HUDEP-2 (cell line): ENCODE measurements around the gene PDS5A.
"Not testable (repeated sequence)": the region's sequence is repeated elsewhere in the genome, so short reads cannot be mapped to it uniquely, and the experiment has no call there.

Experiments used
- DNase-seq, 76 experiments: peaks; one replicate each; lab custom pipeline; 2025; ENCODE audit not compliant: unreplicated experiment in 76 of 76; lab: John Stamatoyannopoulos, UW

The PDS5A gene

GRCh38 chr4:39963656-39964055, 14.1 kb downstream of the PDS5A start:
- DNase-seq, result no peak

DNA sequence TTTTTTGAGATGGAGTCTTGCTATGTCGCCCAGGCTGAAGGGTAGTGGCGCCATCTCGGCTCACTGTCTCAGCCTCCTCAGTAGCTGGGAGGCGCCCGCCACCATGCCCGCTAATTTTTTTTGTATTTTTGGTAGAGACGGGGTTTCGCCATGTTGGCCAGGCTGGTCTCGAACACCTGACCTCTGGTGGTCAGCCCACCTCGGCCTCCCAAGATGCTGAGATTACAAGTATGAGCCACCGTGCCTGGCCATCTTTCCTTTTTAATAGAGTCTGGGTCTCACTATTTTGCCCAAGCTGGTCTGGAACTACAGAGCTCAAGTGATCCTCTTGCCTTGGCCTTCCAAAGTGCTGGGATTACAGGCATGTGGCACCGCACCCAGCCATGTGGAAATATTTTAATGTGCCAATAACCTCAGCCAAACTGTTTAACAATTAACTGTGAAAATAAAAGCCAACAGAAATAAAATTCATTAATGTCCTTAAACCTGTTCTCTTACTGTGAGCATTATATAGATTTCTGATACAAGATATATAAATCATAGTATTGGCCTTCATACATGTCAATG, 16.3 kb downstream of the PDS5A start:
- no peak for DNase-seq

- DNase-seq, result no peak
Measured at GRCh38 chr4:39950861-39951481, 26.7 kb downstream of the PDS5A start.

- DNase-seq, result no peak
Measured at GRCh38 chr4:39947963-39948362, 29.7 kb downstream of the PDS5A start.

- no peak for DNase-seq
Measured at GRCh38 chr4:39947417-39947816, 30.3 kb downstream of the PDS5A start.

DNA sequence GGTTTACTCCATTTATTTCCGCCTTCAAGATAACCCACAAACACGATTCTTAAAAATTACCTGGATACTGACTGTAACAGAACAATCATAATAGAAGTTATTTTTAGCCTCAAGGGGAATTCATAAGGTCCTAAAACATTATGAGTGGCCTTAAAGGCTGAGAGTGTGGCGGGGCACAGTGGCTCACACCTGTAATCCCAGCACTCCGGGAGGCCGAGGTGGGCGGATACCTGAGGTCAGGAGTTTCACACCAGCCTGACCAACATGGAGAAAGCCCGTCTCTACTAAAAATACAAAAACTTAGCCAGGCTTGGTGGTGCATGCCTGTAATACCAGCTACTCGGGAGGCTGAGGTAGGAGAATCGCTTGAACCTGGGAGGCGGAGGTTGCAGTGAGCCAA, 33.5 kb downstream of the PDS5A start:
- not testable (repeated sequence) for DNase-seq

DNA sequence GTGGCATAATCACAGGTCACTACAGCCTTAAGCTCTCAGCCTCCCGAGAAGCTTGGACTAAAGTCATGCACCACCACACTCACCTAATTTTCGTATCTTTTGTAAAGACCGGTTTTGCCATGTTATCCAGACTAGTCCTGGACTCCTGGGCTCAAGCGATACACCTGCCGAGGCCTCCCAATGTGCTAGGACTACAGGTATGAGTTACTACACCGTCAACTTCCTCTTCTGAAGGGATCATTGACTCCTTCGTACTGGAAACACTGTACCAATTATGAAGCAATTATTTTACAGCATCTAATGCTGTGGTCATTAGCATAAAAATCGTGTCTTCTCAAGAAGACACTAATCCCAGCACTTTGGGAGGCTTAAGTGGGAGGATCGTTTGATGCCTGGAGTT, 35.2 kb downstream of the PDS5A start:
- DNase-seq, result no peak

GRCh38 chr4:39941682-39942217, 36.0 kb downstream of the PDS5A start:
- DNase-seq, result no peak

DNA sequence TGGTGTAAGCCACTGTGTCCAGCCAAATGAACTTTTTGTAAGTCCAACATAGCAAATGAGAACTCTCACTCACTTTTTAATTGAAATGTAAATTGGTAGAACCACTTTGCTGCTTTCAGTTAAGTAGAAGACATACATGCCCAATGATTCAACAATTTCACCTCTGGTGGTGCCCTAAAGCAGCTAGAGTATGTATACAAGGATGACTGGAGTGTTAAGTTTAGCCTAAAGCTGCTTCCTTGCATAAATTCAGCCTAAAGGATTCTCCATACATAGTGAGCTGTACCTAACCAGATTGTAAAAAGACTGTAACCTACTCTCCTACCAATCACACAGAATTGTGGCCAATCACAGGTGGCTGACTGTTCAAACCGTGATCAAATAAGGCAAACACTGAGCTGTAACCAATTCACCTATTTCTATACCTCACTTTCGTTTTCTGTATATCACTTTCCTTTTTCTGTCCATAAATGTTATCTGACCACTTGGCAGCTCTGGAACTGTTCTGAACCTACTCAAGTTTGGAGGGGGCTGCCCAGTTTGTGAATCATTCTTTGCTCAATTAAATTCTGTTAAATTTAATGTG, 39.9 kb downstream of the PDS5A start:
- DNase-seq, result no peak

DNA sequence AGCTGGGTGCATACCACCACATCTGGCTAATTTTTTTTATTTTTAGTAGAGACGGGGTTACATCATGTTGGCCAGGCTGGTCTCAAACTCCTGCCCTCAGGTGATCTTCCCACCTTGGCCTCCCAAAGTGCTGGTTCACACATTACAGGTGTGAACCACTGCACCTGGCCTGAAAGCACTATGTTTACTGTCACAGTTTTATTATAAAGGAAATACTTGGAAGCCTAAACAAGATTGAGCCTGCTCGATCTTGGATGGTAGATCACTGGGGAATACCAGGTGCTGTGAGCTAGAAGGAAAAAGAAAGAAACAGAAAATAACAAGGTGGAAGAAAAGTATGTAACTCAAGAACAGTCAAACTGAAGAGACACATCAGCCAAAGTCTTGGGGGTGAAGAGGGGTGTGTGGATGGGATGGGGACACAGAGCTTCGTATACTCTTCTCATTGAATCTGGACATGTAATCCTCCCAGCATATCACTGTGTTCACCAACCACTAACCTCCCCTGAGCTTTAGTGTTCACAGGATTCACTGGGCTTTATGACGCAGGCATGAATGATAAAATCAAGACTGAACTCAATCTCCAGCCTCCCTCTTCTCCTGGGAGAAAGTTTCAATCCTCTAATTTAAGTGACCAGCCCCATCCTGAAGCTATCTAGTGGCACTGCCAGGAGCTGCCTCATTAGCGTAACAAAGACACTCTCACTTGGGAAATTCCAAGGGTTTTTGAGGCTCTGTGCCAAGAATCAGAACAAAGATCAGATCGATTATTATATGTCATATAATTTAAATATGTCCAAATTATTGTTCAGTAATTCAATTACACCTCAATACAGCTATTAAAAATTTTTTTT, 40.9 kb downstream of the PDS5A start:
- no peak for DNase-seq

DNA sequence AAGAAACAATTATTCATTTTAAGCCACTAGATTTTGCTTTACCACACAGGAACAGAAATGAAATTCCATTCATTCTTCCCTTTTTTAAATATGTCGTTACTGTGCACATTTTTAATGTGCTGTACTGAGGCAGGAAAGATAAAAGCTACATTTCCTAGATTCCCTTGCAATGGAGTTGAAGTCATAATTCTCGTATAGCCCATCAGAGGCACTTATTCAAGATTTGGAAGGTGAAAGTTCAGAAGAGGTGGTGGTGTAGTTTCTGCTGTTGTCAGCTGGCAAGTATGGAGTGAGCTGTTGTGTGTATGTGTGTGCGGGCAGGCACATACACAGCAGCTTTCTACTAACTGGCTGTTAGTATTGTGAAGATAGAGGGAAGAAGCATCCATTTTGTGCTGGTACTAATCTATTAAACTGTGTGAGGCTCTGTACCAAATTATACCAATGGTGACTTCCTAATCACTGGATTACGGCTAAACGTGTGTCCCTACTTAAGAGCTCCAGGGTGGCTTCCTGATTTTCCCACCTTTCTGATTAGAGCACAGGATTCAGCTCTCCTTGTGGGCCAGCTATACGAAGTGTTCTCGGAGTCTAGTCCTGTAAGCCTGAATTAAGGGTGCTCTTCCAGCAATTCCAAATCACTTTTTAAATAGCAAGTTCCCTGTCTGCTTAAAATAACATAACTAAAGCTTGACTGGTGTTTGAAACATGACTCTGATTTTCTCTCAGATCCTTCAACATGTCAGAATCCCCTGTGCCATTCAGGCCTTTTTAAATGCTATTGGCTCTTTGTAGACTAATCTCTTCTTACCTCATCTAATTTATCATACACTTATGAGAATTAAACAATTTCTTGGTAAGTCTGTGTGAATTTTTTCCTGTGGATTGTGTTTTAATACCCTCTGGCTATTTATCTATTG, 43.8 kb downstream of the PDS5A start:
- DNase-seq, result no peak

DNA sequence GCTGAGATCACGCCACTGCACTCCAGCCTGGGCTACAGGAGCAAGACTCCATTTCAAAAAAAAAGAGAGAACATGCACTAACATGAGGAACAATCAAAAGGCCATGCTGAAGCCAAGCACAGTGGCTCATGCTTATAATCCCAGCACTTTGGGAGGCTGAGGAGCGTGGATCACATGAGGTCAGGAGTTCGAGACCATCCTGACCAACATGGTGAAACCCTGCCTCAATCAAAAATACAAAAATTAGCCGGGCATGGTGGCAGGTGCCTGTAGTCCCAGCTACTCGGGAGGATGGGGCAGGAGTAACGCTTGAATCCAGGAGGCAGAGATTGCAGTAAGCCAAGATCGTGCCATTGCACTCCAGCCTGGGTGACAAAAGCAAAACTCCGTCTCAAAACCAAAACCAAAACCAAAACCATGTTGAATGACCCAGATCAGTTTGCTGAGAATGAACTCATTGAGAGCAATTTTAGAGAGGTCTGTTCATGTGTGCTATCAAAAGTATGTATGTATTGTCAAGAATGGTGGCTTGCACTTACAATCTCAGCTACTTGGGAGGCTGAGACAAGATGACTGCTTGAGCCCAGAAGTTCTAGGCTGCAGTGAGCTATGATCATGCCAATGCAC, 44.8 kb downstream of the PDS5A start:
- no peak for DNase-seq

DNA sequence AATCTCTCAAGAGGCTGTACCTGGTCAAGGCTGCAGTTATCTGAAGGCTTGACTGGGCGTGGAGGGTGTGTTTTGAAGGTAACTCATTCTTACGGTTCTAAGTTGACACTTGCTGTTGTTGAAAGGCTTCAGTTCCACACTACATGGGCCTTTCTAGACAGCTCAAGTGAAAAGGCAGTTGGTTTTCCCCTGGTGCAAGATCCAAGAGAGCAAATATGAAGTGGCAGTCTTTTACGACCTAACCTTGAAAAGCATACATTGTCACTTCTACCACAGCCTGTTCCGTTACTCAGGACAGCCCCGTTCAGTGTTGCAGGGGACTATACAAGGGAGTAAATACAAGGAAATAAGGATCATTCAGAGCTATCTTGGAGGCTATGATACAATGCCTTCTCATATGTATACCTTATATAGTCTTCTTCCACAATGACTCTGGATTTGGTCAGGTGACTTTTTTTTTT, 46.2 kb downstream of the PDS5A start:
- DNase-seq, result no peak

DNA sequence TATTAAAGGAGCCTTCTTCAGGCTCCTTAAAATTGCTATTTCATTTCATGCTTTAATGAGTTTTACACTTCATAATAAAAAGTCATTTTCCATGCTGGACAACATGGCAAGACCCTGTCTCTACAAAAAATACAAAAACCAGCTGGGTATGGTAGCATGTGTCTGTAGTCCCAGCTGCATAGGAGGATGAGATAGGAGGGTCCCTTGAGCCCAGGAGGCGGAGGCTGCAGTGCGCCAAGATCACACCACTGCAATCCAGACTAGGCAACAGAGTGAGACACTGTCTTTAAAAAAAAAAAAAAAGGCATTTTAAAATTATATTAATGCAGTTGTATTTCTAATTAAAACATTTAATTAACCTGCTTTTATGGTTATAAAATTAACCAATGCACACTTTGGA, 49.2 kb downstream of the PDS5A start:
- DNase-seq, result no peak

GRCh38 chr4:39924014-39924413, 53.7 kb downstream of the PDS5A start:
- DNase-seq, result no peak

- no peak for DNase-seq
Measured at GRCh38 chr4:39922399-39922798, 55.3 kb downstream of the PDS5A start.

GRCh38 chr4:39913471-39913870, 64.2 kb downstream of the PDS5A start:
- DNase-seq, result no peak

DNA sequence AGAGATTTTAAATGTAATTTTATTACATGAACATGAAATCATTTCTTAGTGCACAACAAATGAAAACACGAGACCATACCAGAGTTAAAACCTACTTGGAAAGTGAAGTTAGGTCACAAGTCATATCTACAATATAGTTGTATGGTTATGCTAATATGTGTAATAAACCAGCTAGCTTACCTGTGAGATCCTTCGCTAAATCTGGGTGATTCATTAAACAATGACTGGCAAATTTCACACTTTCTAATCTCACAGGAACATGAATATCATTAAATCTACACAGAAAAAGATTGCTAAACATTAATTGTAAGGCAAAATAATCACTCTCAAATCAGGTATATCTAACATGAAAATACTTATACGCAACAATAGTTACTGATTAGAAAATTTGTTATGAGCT, 67.6 kb downstream of the PDS5A start:
- no peak for DNase-seq

GRCh38 chr4:39908284-39908683, 69.4 kb downstream of the PDS5A start:
- no peak for DNase-seq

DNA sequence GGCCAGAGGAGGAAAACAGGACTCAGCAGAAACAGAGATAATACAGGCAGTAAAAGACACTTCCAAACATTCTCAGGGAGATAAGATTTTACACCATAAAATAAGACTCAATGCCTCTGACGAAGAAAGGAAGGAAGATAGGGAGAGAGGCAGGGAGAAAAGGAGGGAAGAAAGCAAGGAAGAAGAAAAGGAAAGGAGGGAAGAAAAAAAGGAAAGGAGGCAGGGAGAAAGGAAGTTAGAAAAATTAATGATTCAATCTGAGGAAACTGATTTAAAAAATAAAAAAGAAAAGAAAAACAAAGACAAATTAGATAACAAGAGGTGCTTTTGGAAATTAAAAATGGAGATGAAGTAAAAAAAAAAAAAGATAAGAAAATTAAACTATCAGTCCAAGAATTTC, 72.1 kb downstream of the PDS5A start:
- no peak for DNase-seq
